ENCODE results near the gene CPEB2.
"Not testable (repeated sequence)": the region's sequence is repeated elsewhere in the genome, so short reads cannot be mapped to it uniquely, and the experiment has no call there.

The CPEB2 gene

GRCh38 chr4:15063341-15063740, 61.1 kb downstream of the CPEB2 start:
- no peak for DNase-seq

DNA sequence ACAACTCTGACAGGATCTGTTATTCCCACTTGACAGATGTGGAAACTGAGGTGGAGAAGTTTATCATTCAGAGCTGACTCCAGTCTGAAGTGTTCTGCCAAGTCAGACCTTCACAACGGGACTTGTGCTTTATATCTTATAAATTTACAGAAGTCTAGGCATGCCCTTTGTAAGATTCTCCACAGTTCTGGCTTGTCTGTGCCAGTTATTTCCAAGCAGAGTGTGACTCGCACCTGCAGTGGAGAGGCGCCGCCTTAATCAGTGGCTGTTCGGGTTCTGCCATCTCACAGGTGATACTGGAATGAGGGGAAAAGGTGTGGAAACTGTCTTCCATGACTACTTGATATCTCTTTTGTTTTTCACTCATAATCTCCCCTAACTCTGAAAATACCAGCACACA, 63.2 kb downstream of the CPEB2 start:
- DNase-seq, result no peak

DNA sequence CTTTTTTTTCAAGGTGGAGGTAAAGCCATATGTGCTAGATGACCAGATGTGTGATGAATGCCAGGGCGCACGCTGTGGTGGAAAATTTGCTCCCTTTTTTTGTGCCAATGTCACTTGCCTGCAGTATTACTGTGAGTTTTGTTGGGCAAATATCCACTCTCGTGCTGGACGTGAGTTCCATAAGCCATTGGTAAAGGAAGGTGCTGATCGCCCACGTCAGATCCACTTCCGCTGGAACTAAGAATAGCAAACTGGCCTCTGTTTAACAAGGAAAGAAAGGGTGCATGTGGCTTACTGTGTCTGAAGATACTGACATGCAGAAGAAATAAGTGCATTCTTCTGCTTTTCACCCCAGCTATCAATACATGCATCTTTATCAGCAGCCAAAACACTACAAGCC, 63.9 kb downstream of the CPEB2 start:
- no peak for DNase-seq

GRCh38 chr4:15068298-15068697, 66.0 kb downstream of the CPEB2 start:
- DNase-seq, result no peak

DNA sequence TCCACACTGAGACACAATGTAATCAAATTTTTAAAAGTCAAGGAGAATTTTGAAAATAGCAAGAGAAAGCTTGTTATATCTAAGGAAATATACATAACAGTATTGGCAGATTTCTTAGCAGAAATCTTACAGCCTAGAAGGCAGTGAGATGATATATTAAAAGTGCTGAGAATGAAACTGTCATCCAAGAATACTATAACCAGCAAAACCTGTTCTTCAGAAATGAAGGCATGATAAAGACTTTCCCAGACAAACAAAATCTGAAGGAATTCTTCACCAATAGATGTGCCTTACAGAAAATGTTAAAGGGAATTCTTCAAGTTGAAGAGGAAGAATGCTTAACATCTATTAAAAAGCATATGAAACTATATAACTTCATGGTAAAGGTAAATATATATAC, 73.6 kb downstream of the CPEB2 start:
- DNase-seq, result no peak

DNA sequence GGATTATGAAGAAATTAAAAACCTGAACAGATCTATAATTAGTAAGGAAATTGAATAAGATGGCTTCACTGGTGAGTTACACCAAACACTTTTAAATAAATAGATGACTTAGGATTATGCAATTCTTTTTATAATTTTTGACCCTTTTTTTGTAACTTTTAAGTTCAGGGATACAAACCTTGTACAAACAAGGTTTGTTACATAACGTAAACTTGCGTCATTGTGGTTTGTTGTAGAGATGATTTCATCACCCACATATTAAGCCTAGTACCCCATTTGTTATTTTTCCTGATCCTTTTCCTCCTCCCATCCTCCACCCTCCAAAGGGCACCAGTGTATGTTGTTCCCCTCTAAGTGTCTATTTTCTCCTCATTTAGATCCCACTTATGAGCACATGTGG, 75.7 kb downstream of the CPEB2 start:
- DNase-seq, result peak; percentile 19

DNA sequence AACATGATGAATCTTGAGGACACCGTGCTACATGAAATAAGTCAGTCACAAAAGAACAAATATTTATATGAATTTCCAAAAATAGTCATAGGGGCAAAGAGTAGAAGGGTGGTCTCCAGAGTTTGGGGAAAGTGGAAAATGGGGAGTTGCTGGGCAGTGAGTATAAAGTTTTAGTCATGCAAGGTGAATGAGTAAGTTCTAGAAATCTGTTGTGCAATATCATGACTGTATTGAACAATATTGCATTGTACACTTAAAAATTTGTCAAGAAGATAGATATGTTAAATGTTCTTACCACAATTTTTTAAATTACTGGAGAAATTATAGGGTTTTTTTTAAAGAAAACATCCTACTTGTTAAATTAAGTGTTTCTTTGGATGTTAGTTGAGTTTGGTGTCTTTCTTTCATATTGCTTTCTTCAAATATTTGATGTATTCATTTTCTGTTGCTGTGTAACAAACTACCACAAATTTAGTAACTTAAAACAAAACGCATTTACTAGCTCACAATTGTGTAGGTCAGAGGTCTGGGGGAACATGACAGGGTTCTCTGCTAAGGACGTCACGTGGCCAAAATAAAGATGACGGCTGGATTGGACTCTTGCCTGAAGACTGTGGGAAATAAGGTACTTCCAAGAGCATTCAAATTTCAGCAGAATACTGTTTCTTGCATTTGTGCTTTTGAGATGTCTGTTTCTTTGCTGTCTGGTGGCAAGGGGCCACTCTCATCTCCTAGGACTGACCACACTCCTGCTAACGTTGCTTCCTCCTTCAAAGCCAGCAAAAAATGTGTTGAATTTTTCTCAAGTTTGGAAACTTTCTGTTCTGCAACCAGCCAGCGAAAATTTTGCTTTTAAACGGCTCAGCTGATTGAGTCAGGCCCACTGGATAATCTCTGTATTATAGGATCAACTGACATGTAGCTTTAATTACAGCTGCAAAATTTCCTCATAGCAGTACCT, 76.7 kb downstream of the CPEB2 start:
- no peak for DNase-seq

GRCh38 chr4:15084780-15085179, 82.5 kb downstream of the CPEB2 start:
- no peak for DNase-seq

GRCh38 chr4:15085762-15086161, 83.5 kb downstream of the CPEB2 start:
- not testable (repeated sequence) for DNase-seq

- DNase-seq, result not testable (repeated sequence)
Measured at GRCh38 chr4:15086259-15086658, 84.0 kb downstream of the CPEB2 start.

DNA sequence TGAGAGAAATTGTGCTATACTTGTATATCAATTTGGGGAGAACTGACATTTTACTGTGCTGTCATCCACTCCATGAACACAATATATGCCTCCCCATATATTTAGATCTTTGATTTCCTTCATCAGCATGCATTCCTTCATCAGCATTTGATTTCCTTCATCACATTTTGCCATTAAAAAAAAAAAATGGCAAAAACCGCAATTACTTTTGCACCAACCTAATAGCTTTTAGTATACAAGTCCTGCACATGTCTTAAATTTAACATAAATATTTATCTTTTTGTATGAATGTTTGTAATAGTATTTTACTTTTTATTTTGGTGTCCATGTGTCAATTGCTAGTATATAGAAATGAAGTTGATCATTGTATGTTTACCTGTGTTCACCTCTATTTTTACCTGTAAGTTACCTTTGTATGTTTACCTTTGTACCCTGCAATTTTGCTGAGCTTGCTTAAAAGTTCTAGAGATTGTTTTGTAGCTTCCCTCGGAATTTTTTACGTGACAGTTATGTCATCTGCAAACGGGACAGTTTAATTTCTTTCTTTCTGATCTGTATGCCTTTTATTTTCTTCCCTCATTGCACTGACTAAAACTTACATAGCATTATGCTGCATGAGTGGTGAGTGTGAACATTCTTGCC, 86.2 kb downstream of the CPEB2 start:
- DNase-seq, result no peak

DNA sequence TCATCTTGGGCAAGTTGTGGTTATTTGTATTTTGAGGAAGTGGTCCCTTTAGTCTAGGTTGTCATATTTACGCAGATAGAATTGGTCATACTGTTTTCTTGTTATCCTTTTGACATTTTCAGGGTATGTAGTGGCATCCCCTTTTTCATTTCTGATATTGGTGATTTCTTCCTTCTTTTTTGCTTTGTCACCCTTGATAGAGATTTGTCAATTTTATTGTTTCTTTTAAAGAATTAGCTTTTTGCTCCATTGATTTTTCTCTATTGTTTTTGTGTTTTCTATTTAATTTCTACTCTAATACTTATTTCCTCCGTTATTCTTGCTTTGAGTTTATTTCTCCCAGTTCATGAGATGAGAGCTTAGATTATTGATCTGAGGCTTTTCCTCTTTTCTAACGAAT, 87.7 kb downstream of the CPEB2 start:
- DNase-seq, result no peak

DNA sequence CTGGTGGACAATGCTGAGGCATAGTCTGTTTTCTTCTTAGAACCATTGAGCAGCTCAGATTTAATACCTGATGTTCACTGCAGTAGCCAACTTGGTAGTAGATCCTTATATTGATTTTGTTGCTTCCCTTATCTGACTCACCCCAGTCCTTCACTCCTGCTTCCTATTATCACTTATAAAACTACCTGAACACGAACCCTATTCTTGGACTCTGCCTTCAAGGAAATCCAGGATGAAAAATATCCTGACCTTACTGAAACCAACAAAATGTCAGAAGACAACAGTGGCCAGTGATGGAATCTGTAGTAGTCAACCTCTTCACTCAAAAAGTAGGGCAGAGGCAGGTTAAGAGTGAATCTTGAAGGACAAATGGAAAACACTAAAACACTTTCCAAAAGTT, 98.1 kb downstream of the CPEB2 start:
- no peak for DNase-seq

DNA sequence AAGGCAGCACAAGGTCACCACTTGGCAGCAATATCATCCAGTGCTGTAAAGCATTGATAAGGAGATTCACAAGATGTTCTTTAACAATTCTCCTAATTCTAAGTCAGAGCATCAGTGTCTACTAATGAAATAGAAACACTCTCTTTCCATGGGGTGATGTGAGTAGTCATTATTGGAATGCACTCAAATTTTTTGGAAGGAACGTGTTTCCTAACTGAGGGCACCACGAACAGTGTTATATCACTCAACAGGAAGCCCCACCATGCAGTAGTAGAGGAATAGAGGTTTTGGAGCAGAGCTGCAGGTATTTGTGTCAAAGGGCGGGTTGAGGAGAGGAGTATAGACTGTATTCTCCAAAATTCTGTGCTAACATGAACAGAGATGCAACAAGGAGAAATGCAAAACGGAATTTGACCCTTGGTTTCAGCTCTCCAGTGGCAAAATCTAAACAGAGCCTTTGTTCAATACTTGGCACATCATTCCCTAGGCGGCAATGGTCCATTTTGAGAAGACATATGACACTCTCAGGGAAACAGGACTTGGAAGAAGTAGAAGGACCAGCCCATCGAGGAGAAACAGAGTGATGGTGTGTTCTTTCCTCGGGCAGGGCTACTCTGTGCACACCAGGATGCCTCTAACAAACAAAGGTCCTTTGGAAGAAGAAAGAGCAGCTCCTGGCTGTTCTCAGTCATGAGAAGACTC, 98.9 kb downstream of the CPEB2 start:
- DNase-seq, result no peak

DNA sequence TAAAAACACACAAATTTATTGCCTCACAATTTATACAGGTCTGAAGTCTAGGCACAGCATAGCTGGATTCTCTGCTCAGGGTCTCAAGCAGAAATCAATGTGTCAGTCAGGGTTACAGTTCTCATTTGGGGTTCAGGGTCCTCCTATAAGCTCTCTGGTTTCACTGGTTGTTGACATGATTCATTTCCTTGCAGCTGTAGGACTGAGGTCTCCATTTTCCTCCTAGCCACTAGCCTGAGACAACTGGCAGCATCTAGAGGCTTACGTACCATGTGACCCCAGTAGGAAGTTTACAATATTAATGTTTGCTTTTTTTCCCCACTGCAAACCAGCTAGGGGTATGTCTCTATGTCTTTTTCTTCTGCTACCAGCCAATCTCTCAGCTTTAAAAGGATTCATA, 102.5 kb downstream of the CPEB2 start:
- DNase-seq, result no peak

DNA sequence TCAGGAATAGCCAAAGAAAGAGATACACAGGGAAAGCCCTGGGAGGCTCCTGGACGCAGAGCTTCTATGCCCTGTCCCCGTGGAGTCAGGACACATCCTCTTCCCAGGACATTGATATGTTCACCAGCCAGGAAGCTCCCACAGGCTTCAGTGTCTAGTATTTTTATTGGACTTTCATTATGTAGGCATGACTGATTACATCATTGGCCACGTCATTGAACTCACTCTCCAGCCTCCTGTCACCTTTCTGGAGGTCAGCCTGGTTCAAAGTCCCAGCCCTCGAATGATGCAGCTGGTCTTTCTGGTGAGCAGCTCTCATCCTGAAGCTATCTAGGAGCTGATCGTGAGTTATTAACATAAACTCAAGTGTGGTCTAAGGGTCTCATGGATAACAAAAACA, 104.1 kb downstream of the CPEB2 start:
- DNase-seq, result no peak

GRCh38 chr4:15109600-15109999, 107.3 kb downstream of the CPEB2 start:
- DNase-seq, result no peak

GRCh38 chr4:15110120-15110571, 107.9 kb downstream of the CPEB2 start:
- no peak for DNase-seq

- DNase-seq, result peak; percentile 29
Measured at GRCh38 chr4:15116509-15117079, 114.3 kb downstream of the CPEB2 start.

GRCh38 chr4:15117270-15117946, 115.1 kb downstream of the CPEB2 start:
- DNase-seq, result no peak

GRCh38 chr4:15118292-15118691, 116.0 kb downstream of the CPEB2 start:
- DNase-seq, result no peak
